ENCODE results near the gene ATPAF2. TPM values are rescaled to one million over a fixed set of nuclear protein-coding genes. Genes with fewer than 3 reads are reported as not detected.

Gene ATPAF2
- total and polyA plus RNA-seq, 2 experiments from 2014 or later, result 24.3 to 25.7 TPM

DNA sequence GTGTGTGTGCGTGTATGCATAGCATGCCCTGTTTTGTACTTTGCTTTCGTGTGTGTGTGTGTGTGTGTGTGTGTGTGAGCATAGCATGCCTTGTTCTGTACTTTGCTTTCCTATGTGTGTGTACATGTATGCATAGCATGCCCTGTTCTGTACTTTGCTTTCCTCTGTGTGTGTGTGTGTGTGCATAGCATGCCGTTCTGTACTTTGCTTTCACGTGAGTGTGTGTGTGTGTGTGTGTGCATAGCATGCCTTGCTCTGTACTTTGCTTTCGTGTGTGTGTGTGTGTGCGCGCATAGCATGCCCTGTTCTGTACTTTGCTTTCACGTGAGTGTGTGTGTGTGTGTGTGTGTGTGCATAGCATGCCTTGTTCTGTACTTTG lies 38.9 kb downstream of the ATPAF2 start:
- no peak for TF ChIP-seq ZNF114 (CRISPR knock-in tag; IDR thresholded peaks at IDR 0.05)
- TF ChIP-seq POLR2AphosphoS5 (IDR thresholded peaks at IDR 0.05; ENCODE audit: low read depth), result no peak
- TF ChIP-seq CREB1 (CRISPR knock-in tag; IDR thresholded peaks at IDR 0.05; ENCODE audit: low read depth), result no peak
- no peak for TF ChIP-seq STAT1 (IDR thresholded peaks at IDR 0.05; ENCODE audit: unreplicated experiment)
- no peak for TF ChIP-seq CTCF (conservative IDR thresholded peaks at IDR 0.05; ENCODE audit: low read depth in 2 of 2)
- no peak for TF ChIP-seq NANOG (IDR thresholded peaks at IDR 0.05; ENCODE audit: borderline replicate concordance)
- H3K4me3 Mint-ChIP-seq, result no peak overlapping the region
- H3K27ac ChIP-seq (ENCODE audit: low read depth), result no peak overlapping the region
- no peaks in the 10 kb centered on the region for H3K36me3 ChIP-seq (ENCODE audit: insufficient read depth)
- H3K9me3 Mint-ChIP-seq, result no peaks in the 10 kb centered on the region; the same call in 2 of the 3 replicates
- H2AFZ ChIP-seq, result no peak overlapping the region
- no peak overlapping the region for H3K4me2 ChIP-seq
- no peak overlapping the region for H3K4me3 ChIP-seq
- H3K4me1 ChIP-seq (ENCODE audit: insufficient read depth), result no peaks in the 10 kb centered on the region
- no peaks in the 10 kb centered on the region for H3K27me3 ChIP-seq (ENCODE audit: insufficient read depth)
- H3K36me3 Mint-ChIP-seq (ENCODE audit: low read depth), result no peaks in the 10 kb centered on the region; the same call in 2 of the 3 replicates
- H3K27ac Mint-ChIP-seq, result no peak overlapping the region
- no peaks in the 10 kb centered on the region for H3F3A ChIP-seq (replicated peaks; ENCODE audit: low read depth)
- ATAC-seq (no peak), DNase-seq (ENCODE audit: low spot score) (no peak)
- no peaks in the 10 kb centered on the region for H3K79me2 ChIP-seq (replicated peaks; ENCODE audit: insufficient read depth)
- H3K9me2 ChIP-seq (ENCODE audit: insufficient read depth), result no peaks in the 10 kb centered on the region
- peaks cover 3% of the 10 kb centered on the region for H3K27me3 Mint-ChIP-seq (ENCODE audit: insufficient read depth, low read depth, poor library complexity)
- no peaks in the 10 kb centered on the region for H4K20me1 ChIP-seq (replicated peaks; ENCODE audit: insufficient read depth)
- no peaks in the 10 kb centered on the region; the same call in 2 of the 3 replicates for H3K4me1 Mint-ChIP-seq

- Histone ChIP-seq H3K27me3 (ENCODE audit: insufficient read depth) (no peaks in the 10 kb centered on the region), H3K4me3 (no peak overlapping the region), H3K4me2 (no peak overlapping the region), H3K79me2 (replicated peaks; ENCODE audit: insufficient read depth) (no peaks in the 10 kb centered on the region), H2AFZ (no peak overlapping the region), H3K36me3 (ENCODE audit: insufficient read depth) (no peaks in the 10 kb centered on the region), H3K4me1 (ENCODE audit: insufficient read depth) (no peaks in the 10 kb centered on the region), H3F3A (replicated peaks; ENCODE audit: low read depth) (no peaks in the 10 kb centered on the region), H4K20me1 (replicated peaks; ENCODE audit: insufficient read depth) (no peaks in the 10 kb centered on the region), H3K9me2 (ENCODE audit: insufficient read depth) (no peaks in the 10 kb centered on the region), H3K27ac (ENCODE audit: low read depth) (no peak overlapping the region)
- Mint-ChIP-seq H3K27me3 (ENCODE audit: insufficient read depth, low read depth, poor library complexity) (peaks cover 3% of the 10 kb centered on the region), H3K9me3 (no peaks in the 10 kb centered on the region; the same call in 2 of the 3 replicates), H3K4me1 (peaks cover 2% of the 10 kb centered on the region; the same call in 1 of the 3 replicates), H3K27ac (no peak overlapping the region), H3K36me3 (ENCODE audit: low read depth) (no peaks in the 10 kb centered on the region; the same call in 2 of the 3 replicates), H3K4me3 (no peak overlapping the region)
- DNase-seq (ENCODE audit: low spot score) (no peak), ATAC-seq (no peak)
- no peak for TF ChIP-seq EZH2 (IDR thresholded peaks at IDR 0.05; ENCODE audit: low read depth, unreplicated experiment)
- no peak for TF ChIP-seq POLR2AphosphoS5 (IDR thresholded peaks at IDR 0.05; ENCODE audit: low read depth)
- TF ChIP-seq, protein P1, sequence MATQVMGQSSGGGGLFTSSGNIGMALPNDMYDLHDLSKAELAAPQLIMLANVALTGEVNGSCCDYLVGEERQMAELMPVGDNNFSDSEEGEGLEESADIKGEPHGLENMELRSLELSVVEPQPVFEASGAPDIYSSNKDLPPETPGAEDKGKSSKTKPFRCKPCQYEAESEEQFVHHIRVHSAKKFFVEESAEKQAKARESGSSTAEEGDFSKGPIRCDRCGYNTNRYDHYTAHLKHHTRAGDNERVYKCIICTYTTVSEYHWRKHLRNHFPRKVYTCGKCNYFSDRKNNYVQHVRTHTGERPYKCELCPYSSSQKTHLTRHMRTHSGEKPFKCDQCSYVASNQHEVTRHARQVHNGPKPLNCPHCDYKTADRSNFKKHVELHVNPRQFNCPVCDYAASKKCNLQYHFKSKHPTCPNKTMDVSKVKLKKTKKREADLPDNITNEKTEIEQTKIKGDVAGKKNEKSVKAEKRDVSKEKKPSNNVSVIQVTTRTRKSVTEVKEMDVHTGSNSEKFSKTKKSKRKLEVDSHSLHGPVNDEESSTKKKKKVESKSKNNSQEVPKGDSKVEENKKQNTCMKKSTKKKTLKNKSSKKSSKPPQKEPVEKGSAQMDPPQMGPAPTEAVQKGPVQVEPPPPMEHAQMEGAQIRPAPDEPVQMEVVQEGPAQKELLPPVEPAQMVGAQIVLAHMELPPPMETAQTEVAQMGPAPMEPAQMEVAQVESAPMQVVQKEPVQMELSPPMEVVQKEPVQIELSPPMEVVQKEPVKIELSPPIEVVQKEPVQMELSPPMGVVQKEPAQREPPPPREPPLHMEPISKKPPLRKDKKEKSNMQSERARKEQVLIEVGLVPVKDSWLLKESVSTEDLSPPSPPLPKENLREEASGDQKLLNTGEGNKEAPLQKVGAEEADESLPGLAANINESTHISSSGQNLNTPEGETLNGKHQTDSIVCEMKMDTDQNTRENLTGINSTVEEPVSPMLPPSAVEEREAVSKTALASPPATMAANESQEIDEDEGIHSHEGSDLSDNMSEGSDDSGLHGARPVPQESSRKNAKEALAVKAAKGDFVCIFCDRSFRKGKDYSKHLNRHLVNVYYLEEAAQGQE (IDR thresholded peaks at IDR 0.05; ENCODE audit: unreplicated experiment), result no peak
- no peak for TF ChIP-seq ZNF331 (CRISPR knock-in tag; IDR thresholded peaks at IDR 0.05; ENCODE audit: low read depth)
- TF ChIP-seq CTCF (conservative IDR thresholded peaks at IDR 0.05; ENCODE audit: low read depth in 2 of 2), result no peak
- TF ChIP-seq, protein P2, sequence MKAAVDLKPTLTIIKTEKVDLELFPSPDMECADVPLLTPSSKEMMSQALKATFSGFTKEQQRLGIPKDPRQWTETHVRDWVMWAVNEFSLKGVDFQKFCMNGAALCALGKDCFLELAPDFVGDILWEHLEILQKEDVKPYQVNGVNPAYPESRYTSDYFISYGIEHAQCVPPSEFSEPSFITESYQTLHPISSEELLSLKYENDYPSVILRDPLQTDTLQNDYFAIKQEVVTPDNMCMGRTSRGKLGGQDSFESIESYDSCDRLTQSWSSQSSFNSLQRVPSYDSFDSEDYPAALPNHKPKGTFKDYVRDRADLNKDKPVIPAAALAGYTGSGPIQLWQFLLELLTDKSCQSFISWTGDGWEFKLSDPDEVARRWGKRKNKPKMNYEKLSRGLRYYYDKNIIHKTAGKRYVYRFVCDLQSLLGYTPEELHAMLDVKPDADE (IDR thresholded peaks at IDR 0.05), result no peak
These were observed 39.5 kb downstream of the ATPAF2 start for GRCh38 chr17:17999364-18000029.
